WTC11 (cell line): Measurements from ENCODE around the gene PITPNC1.

Experiments
- ARID4B ChIP-seq: sonication (generic); formaldehyde crosslinking; IDR thresholded peaks from 2 replicates; pipeline ENCODE4 v1.8.0; 2023; ENCODE audit warnings: missing genetic modification reagents, mild to moderate bottlenecking, borderline replicate concordance
- CTCF ChIP-seq: fragments of 200-600 bp; IDR thresholded peaks from 2 replicates; pipeline ENCODE4 v1.8.0; 2022; ENCODE audit warnings: antibody characterized with exemption
- ELF4 ChIP-seq: sonication (generic); formaldehyde crosslinking; IDR thresholded peaks from 2 replicates; pipeline ENCODE4 v1.8.1; 2022; ENCODE audit warnings: low read depth, mild to moderate bottlenecking, moderate library complexity, missing genetic modification reagents
- ETV6 ChIP-seq: sonication (generic); formaldehyde crosslinking; IDR thresholded peaks from 2 replicates; pipeline ENCODE4 v1.8.1; 2022; ENCODE audit warnings: mild to moderate bottlenecking, missing genetic modification reagents

DNA sequence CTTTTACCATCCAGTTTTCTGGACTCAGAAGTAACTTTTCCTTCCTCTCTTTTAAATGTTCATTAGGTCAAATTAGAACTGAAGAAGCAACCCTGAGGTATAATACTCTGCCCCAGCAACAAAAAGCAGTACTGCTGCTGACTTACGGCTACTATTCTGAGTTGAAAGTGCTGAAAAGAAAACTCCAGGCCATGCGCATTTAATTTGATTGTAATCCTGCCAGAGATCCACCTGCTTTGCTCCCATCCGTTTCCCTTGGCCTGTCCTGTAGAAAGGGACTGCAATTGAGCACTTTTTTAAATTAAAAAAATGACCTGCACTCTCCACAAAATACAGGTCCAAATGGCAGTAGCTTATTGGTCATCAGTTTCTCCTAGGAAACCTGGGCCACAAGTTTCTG, 61.6 kb downstream of the PITPNC1 start:
- TF ChIP-seq ETV6 (CRISPR knock-in tag) (no peak), ELF4 (CRISPR knock-in tag) (no peak), ARID4B (CRISPR knock-in tag) (no peak), CTCF (no peak)
